Right lobe of liver (tissue), 4 donors: ENCODE data around the gene PIGQ.

ENCODE experiments used
- POLR2A ChIP-seq: fragments of 450-650 bp; IDR thresholded peaks from one replicate; pipeline ENCODE4 v1.6.1; 2017; ENCODE audit warnings: antibody characterized with exemption, mild to moderate bottlenecking
- TF ChIP-seq, protein P1 (sequence below), 4 donors: fragments of 200-600 bp in 3 of 4; fragments of 450-650 bp in 1 of 4; IDR thresholded peaks; one replicate each; pipeline versions ENCODE4 v1.5.1 to v1.8.0; 2016 to 2022; ENCODE audit warnings: antibody characterized with exemption in 4 of 4, mild to moderate bottlenecking in 2 of 4
- donor health status: DM: no; HTN: no; CAD: no.
- donor health status: DM: no; HTN: no; CAD: no.
- donor health status: DM: no; HTN: yes; CAD: no.

DNA sequence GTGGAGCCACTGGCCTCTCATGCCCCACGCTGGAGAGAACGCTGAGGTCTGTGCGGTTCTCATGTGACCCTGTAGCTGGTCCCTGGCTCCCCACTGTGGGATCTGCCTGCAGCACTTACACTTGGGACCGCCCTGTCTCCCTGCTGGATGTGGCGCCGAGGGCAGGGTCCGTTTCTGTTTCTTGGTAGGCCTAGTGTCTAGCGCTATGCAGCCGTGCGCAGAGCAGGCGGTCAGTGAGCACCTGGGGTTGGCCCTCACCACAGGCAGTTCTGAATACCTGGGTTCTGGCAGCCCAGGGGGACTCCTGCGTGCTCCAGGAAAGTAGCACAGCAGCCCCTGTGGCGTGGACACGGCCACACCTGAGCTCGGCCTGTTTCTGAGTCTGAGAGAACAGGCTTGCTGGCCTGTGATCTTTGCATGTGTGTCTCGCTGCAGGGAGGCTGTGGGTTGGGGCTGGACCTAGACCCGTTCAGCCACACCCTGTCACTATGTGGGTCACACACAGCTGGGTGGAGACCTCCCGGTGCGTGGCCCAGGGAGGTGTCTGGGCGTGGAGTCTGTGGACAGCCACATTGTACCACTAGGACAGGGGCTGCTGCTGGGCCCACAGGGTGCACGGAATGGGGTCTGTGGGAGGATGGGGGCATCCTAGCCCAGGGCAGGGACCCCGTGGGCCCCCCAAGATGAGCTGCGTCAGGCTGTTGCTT, 39.5 kb upstream of the PIGQ start:
- TF ChIP-seq, protein P1, sequence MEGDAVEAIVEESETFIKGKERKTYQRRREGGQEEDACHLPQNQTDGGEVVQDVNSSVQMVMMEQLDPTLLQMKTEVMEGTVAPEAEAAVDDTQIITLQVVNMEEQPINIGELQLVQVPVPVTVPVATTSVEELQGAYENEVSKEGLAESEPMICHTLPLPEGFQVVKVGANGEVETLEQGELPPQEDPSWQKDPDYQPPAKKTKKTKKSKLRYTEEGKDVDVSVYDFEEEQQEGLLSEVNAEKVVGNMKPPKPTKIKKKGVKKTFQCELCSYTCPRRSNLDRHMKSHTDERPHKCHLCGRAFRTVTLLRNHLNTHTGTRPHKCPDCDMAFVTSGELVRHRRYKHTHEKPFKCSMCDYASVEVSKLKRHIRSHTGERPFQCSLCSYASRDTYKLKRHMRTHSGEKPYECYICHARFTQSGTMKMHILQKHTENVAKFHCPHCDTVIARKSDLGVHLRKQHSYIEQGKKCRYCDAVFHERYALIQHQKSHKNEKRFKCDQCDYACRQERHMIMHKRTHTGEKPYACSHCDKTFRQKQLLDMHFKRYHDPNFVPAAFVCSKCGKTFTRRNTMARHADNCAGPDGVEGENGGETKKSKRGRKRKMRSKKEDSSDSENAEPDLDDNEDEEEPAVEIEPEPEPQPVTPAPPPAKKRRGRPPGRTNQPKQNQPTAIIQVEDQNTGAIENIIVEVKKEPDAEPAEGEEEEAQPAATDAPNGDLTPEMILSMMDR (IDR thresholded peaks at IDR 0.05), result no peak
- TF ChIP-seq POLR2A, result no peak
